GM21576 (cell line): ENCODE data around the gene PCSK9.

Experiments
- ATAC-seq: cut with Tn5 transposase; IDR thresholded peaks from one replicate; pipeline ENCODE4 v1.9.1; 2021; ENCODE audit warnings: mild to moderate bottlenecking, moderate library complexity; ENCODE audit not compliant: unreplicated experiment

PCSK9 gene

DNA sequence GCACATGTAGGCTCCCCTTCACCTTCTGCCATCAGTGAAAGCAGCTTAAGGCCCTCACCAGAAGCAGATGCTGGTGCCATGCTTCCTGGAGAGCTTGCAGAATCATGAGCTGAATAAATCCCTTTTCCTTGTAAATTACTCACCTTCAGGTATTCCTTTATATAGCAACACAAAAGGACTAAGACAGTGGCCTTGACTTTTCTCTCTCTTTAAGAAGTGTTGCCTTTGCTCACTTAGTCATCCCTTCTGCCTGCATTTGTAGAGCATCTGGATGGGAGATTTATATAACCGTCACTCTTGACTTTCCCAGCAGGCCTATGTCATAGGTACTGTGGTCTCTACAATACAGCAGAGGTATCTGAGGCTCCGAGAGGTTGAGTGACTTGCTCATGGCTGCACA lies 3.7 kb downstream of the PCSK9 start:
- ATAC-seq: no peak

DNA sequence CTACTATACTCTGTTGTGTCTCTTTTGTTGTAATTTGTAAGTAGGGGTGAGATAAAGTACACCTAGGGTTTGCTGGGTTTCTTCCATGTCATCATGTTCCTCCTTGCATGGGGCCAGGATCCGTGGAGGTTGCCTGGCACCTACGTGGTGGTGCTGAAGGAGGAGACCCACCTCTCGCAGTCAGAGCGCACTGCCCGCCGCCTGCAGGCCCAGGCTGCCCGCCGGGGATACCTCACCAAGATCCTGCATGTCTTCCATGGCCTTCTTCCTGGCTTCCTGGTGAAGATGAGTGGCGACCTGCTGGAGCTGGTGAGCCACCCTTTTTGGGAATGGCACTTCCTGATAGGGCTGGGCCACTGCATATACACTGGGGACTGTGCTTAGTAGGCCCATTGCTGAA lies 4.4 kb downstream of the PCSK9 start:
- ATAC-seq: no peak

DNA sequence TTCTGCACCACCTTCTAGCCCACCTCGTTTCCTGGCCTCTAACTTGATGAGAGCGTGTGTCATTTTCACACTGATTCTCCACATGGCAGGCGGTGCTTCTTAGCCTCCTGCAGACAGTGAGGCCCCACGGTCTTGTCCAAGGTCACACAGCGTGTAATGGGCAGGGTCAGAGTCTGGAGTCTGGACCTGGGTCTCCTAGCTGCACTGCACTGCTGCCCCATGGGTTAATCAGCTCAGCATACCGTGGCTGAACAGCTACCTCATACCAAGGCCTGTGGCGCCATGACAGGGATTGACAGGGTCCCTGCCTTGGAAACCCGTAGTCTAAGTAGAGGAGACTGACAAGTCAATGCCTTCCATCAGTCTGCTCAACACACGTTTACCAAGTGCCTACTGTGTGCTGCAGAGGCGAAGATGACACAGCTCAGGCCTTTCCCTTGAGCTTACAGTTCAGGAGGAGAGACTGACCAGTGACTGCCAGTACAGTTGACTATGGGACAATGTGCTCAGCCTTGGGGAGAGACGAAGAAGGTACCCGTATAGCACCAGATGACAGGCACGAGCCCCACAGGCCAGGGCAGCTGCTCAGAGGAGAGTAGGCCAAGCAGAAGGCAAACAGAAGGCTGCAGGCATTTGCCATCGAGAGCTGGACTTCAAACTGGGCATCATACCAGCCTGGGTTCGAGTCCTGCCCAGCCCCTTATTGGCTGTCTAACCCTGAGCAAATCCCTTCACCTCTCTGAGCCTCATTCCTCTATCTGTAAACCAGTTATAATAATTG lies 5.5 kb downstream of the PCSK9 start:
- no peak for ATAC-seq

DNA sequence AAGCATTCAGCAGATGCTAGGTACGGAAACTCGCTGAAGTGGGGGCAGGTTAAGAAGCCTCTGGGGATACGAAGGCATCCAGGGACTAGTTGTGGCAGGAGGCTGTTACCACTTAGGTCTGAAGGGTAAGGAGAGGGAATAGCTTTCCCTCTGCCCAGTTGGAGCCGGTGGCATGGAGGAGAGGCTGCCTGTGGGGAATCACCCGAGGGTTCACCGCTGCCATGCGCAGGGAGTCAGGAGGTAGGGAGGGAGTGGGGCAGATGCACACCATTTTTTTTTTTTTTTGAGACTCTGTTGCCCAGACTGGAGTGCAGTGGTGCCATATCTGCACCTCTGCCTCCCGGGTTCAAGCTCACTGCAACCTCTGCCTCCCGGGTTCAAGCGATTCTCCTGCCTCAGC lies 6.1 kb downstream of the PCSK9 start:
- ATAC-seq: no peak

DNA sequence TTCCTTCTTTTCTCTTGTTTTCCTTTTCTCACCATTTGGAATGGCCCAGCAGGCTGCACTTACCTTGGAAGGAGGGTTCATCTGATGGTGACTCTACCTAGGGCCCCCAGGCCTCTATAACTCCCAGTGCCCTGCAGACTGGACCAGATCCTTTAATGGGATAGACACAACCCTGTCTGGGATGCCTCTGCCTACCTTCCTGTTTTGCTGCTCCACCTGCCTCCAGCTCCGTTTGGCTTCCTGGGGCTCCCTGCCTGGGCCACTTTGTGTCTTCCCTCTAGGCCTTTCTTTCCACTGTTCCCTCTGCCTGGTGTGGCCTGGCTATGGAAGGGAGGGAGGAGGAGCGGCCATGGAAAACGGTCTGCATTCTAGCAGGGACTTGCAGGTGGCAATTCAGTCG lies 7.5 kb downstream of the PCSK9 start:
- no peak for ATAC-seq

DNA sequence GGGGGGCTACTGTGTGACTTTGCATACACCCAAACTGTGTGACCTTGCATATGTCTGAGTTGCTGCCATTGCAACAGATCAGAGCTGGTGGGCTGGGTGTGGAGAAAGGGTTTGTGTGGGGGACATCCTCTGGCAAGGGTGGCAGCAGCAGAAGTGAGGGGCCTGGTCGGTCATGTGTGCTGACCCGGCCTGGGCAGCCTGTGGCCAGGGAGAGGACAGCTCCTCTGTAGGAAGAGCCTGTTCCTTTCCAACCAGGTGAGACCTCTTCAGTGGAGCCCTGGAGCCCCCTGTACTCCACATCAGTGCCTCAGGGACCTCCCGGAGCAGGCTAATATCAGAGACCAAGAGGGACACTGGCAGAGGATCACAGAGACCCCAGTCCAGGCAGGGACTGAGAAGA lies 8.3 kb downstream of the PCSK9 start:
- no peak for ATAC-seq

DNA sequence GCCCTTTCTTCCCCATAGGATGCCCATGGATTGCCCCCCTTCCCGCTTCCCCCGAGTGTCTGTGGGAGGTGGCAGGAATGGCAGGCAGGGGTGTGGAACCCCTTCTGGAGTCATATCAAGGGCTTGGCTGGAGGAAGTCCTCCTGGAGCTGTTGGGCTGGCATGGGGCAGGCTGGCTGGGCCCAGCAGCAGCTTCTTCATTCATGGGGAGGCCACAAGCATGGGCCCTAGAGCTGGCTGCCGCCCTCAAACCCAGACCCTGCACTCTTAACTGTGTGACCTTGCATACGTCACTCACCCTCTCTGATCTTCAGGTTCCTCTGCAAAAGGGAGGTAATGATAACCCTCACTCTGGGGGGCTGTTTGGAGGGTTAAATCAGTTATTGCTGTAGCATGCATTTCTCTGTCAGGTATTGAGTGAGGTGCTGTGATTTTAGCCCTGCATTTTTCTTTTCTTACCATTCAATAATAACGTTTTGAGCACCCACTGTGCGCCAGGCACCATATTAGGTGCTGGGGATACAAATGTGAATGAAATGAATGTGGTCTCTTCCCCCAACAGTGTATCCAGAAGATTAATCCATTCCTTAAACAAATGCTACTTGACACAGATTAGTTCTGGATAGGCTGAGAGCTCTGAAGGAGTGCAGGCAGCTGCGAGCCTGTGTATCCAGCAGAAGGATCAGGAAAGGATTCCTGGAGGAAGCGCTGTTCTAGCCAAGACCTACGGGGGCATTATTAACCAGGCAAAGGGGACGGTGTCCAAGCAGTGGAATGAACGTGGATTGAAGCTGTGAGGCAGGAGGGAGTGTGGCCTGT lies 9.3 kb downstream of the PCSK9 start:
- ATAC-seq: no peak

DNA sequence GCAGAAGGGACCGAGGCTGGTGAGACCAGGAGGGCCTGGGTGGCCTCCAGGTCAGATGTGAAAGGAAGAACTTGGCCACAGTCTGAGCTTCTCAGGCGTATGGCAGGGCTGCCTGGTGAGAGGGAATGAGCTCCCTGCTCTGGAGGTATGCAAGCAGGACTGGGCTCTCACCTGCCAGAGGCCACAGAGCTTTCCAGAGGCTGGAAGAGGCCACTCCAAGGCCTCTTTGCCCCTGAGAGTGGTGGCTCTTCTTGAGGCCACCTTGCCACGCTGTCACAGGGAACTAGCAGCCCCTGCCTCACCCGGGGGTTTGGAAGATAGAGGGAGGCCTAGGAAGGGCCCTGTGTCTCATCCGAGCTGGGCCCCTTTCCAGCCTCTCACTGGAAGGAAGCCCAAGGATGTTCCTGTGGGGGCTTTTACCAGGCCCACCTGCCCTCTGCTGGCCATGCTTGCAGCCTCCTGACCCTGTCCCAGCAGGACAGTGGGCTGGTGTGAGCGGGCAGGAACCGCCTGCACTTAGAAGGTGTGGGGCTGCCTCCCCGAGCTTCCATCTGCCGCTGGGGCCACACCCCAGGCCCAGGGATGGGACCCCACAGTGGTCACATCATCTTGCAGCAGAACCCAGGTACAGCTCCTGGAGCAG lies 10.0 kb downstream of the PCSK9 start:
- no peak for ATAC-seq

DNA sequence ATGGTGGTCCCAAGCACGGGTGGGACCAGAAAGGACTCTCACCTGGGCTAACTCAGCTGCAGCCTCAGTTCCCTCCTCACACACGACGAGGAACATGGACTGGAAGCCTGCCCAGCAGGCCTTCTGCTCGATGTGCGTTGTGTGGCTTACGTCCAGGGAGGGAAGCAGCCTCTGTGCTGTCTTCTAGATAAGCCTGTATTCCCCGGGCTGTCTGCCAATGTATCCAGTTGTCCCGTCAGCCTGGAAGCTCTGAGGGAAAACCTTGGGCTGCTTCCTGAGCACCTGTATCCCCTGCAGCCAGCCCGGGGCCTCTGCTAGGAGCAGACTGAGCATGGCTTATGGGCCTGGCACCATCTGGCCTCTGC lies 10.5 kb downstream of the PCSK9 start:
- no peak for ATAC-seq

DNA sequence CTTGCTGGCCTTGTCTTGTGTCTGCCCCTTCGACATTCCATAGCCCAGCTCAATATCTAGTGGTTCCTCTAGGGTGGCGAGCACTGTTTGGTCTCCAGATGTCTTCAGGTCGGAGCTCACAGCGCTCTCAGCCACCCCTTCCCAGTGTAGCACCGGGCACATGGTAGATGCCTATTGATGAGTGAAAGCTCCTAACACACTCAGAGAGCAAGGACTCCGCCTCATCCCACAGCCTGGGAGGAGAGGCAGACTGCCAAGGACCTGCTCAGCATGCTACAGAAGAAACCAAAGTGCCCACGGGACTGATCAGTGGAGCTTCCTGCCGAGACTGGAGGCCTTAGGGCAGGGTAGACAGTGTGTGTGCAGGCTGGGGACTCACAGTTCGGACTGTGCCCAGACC lies 10.9 kb downstream of the PCSK9 start:
- no peak for ATAC-seq

DNA sequence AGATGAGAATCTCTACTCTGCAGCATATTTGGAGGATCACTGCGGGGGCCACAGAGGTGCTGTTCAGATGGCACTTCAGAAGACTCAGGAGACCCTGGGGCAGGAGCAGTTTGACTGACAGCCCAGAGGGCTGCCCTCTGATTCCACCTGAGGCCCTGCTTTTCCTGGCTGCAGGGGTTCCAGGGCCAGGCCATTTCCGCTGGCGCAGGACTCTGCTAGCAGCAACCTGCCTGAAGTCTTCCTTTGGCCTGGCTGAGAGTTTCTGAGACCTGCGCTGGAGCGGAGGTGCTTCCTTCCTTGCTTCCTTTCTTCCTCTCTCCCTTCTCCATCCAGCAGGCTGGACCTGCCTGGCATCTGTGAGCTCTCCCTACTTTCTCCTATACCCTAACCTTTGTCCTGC lies 11.8 kb downstream of the PCSK9 start:
- ATAC-seq: no peak

DNA sequence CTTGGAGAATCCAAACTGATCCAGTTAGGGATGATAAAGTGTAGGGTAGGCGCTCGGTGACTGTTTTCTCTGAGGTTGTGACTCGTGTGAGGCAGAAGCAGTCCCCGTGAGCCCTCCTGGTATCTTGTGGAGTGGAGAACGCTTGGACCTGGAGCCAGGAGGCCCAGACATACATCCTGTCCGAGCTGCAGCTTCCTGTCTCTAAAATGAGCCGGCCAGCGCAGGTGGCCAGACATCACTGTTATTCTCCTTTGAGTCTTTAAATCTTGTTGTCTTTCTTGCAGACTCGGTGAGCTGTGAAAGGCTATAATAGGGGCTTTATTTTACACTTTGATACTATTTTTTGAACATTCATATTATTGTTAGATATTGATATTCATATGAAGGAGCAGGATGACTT lies 12.3 kb downstream of the PCSK9 start:
- no peak for ATAC-seq

DNA sequence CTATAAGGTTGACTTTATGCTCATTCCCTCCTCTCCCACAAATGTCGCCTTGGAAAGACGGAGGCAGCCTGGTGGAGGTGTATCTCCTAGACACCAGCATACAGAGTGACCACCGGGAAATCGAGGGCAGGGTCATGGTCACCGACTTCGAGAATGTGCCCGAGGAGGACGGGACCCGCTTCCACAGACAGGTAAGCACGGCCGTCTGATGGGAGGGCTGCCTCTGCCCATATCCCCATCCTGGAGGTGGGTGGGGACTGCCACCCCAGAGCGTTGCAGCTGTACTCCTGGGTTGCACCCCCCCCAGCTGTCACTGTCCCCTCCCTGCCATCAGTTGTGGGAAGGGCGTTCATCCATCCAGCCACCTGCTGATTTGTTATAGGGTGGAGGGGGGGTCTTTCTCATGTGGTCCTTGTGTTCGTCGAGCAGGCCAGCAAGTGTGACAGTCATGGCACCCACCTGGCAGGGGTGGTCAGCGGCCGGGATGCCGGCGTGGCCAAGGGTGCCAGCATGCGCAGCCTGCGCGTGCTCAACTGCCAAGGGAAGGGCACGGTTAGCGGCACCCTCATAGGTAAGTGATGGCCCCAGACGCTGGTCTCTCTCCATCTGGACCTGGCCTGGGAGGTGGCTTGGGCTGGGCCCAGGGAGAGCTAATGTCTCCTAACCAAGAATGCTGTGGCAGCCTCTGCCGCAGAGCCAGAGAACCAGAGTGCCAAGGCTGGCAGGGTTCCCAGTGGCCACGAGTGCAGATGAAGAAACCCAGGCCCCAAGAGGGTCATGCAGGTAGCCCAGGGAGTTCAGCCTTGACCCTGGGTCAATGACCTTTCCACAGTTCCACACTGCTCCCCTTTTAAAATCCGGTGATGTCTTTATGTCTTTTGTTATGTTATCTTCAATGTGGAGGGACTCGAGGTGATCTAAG lies 13.1 kb downstream of the PCSK9 start:
- ATAC-seq: no peak

DNA sequence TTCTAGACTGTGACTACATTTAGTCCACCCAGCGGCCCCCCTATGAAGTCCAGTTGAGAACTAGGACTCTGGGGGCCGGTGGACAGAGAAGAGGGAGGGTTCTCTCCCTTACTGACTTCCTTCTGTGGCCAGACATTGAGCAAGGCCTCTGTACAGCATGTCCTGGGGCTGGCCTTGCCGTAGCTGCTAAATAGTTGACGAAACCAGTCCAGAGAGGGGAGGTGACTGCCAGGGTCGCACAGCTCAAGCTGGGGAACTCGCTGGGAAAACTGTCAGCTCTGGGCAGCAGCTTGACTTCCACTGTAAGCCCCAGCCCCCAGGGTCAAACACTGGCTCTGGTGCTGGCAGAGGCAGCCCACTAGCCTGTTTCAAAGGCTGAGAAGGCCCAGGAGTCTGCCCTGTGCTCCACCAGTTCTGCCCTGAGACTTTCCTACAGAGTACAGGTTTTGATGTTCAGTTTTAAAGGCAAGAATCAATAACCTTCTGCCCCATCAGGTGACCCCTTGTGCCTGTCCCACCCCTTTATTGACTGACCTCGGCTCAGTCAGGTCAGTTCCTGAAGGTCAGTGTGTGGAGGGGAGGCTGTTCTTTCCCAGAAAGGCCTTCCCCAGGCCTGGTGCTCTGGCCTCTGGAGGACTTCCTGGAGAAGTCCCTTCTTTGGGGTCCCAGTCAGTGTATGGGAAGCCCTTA lies 14.1 kb downstream of the PCSK9 start:
- no peak for ATAC-seq

DNA sequence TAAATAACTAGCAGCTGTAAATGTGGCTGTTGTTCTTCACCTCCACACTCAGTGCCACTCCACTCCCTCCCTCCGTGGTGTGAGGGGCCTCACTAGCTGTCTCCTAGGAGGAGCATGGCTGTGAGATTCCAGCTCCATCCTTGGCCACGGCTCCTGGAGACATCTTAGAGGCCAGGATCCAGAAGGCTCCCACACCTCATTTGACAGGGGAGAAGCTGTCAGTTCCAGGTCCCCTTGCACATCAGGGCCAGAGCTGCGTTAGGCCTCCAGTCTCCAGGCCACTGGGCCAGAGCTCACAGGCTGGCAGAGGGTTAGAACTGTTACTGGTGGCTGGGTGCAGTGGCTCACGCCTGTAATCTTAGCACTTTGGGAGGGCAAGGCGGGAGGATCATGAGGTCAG lies 15.0 kb downstream of the PCSK9 start:
- no peak for ATAC-seq

DNA sequence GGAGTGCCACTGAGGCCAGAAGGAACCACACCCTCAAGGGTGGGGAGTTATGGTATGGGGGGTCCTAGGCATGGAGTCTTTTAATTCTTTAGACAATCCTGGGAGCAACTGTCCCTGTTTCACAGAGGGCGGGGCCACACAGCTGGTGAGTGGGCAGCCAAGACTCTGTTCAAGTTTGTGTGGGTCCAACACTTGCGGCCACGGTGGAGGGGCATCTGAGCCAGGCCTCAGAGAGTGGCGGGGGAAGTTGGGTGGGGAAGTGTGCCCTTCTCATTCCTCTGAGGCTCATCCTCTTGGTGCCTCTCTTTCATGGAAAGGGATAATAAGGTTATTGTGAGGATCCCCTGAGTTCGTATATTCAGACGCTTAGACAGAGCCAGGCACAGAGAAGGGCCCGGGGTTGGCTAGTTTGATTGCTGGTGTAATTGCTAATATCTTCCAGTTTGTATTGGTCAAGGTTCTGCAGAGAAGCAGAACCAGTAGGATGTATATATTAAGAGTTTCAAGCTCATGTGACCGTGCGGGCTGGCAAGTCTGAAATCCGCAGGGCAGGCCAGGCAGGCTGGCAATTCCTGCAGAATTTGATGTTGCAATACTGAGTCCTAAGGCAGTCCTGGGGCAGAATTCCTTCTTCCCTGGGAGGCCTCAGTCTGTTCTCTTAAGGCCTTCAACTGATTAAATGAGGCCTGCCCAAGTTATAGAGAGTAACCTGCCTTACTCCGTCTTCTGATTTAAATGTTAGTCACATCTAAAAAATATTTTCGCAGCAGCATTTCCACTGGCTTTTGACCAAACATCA lies 15.9 kb downstream of the PCSK9 start:
- no peak for ATAC-seq

DNA sequence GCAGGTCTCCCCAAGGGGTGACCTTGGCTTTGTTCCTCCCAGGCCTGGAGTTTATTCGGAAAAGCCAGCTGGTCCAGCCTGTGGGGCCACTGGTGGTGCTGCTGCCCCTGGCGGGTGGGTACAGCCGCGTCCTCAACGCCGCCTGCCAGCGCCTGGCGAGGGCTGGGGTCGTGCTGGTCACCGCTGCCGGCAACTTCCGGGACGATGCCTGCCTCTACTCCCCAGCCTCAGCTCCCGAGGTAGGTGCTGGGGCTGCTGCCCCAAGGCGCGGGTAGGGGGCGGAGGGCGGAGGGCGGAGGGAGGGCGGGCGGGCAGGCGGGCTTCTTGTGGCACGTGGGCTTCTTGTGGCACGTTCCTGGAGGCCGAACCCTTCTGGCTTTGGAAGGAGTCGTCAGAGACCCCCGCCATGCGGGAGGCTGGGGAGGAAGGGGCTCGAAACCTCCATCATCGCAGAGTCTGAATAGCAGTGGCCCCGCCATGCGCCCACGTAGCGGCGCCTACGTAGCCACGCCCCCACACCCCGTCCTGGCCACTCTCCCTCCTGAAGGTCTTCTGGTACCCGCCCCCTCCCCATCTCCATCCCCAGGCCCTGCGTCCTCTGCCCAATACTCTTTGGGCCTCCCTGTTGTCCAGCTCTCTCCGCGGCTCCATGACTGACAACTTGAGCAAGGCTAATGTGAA lies 16.7 kb downstream of the PCSK9 start:
- ATAC-seq: no peak

DNA sequence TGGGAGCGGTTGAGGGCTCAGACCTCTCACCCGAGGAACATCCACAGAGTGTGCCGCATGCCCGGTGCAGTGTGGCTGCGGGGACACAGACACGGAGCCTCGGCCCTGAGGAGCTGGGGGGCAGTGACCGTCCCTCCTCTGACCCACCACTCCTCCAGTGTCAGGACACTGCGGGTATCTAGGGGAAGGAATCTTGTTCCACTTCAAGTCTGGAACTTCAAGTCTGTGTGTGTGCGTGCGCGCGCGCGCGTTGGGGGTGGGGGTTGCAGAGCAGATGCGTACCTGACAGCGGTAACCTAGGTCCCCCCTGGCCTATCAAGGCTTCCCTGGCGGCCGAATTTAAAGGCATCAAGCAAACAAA lies 17.3 kb downstream of the PCSK9 start:
- no peak for ATAC-seq
